ENCODE data around the gene GRID1.

The GRID1 gene

DNA sequence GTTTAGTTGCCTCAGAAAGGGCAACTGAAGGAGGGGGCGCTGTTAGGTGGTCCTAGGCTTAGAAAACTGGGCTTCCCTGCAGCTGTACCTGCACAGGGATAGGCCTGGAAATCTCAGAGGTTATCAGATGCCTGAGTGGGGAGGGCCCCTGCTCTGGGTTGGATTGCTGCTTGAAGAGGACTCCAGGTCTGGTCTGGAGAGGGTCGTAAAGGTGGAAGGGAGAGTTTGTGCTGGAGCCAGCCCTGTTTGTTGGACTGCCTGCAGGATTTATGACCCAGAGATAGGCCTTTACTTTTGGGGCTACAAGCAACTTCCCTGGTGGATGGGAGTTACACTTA, 765.9 kb downstream of the GRID1 start:
- DNase-seq (ENCODE audit: low read depth) = no peak
- H3K4me3 ChIP-seq (ENCODE audit: low read length) = no peak overlapping the region
- TF ChIP-seq, protein P1, sequence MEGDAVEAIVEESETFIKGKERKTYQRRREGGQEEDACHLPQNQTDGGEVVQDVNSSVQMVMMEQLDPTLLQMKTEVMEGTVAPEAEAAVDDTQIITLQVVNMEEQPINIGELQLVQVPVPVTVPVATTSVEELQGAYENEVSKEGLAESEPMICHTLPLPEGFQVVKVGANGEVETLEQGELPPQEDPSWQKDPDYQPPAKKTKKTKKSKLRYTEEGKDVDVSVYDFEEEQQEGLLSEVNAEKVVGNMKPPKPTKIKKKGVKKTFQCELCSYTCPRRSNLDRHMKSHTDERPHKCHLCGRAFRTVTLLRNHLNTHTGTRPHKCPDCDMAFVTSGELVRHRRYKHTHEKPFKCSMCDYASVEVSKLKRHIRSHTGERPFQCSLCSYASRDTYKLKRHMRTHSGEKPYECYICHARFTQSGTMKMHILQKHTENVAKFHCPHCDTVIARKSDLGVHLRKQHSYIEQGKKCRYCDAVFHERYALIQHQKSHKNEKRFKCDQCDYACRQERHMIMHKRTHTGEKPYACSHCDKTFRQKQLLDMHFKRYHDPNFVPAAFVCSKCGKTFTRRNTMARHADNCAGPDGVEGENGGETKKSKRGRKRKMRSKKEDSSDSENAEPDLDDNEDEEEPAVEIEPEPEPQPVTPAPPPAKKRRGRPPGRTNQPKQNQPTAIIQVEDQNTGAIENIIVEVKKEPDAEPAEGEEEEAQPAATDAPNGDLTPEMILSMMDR (IDR thresholded peaks at IDR 0.05; ENCODE audit: insufficient read depth, low read depth, low read length, missing control alignments) = no peak

DNA sequence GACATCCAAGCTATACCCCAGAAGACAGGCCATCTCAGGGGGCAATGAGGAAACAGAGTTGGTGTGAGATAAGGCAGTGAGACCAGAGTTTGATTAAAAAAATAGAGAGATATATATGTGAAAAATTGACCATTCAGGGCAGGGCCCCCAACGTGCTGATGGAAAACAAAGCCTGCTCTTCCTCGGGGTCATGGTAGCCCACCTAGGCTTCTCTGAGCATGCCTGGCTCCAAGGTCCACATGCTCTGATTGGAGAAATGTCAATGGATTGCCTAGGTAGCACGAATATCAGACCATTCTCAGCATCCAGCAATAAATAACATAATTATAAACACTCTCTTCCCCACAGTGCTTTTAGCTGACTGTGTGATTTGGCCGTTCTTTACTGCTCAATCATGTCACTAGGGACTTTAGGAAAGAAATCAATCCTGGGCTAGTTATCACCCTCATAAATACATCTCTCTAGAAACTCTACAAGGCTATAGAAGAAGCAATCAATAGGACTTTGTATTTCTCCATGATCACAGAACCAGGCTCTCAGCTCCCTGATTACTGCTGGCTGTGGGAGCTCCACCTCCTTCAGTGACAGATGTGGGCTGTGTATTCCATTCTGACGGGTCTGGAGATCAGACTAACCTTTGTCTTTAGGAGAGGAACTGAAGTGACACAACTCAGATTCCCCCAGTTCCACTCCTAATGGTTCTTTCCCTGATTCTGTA, 766.4 kb downstream of the GRID1 start:
- no peak for DNase-seq (ENCODE audit: low read depth)
- TF ChIP-seq, protein P1 (IDR thresholded peaks at IDR 0.05; ENCODE audit: insufficient read depth, low read depth, low read length, missing control alignments) = no peak
- H3K4me3 ChIP-seq (ENCODE audit: low read length) = no peak overlapping the region

DNA sequence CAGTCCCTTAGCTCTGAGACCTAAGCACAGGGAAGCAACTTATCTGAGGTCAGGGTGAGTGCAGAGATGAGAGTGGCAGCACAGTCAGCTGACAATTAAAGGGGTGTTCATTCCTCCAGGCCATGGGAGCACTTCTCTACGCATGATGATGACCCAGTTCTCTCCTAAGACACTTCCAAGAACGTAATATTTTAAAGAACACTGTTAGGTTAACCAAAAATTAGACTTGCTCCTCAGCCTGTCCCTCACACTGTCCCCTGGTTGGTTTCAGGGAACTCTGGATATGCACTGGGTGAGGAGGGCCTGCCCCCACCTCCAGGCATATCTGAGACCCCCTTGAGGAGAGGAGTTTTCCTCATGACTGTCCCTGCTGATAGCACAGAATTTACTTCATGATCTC, 767.5 kb downstream of the GRID1 start:
- no peak for DNase-seq (ENCODE audit: low read depth)
- H3K4me3 ChIP-seq (ENCODE audit: low read length) = no peak overlapping the region
- TF ChIP-seq, protein P1 (IDR thresholded peaks at IDR 0.05; ENCODE audit: insufficient read depth, low read depth, low read length, missing control alignments) = no peak

DNA sequence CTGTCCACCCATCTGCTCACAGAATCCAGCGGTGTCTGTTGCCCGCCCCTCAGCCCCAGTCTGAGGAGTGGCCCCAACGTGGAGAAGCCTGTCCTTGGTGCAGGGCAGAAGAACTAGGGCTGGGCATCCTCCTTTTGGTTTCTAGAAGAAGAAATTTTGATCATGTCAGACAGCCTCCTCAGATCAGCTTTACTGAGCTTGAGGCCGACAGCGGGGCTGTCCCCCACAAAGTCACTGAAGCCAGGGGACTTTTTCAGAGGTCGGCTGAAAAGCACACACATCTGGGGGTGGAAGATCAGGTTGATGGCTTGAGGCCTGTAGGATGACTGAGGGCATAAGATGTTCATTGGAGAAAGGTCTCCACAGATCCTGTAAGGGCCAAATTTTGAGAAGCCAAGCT, 767.9 kb downstream of the GRID1 start:
- TF ChIP-seq, protein P1 (IDR thresholded peaks at IDR 0.05; ENCODE audit: insufficient read depth, low read depth, low read length, missing control alignments) = no peak
- DNase-seq (ENCODE audit: low read depth) = no peak
- H3K4me3 ChIP-seq (ENCODE audit: low read length) = no peak overlapping the region

DNA sequence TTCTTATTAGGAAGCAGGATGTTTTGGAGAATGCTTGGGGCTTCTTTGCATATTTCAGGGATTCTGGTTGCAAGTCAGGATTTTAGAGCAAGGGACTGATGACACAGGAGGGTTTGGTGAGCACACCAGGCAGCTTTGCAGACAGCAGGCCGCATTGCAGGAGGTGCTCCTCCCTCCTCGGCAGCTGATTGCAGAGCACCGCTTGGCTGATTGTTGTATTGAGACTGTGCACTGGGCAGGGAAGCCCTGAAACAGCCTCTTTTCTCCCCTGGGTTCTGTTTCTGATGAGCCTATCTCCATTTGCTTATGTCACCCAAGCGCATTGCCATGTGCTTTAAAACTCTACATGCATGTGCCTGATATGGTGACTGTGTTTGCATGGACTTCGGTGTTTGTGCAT, 769.6 kb downstream of the GRID1 start:
- TF ChIP-seq, protein P1 (IDR thresholded peaks at IDR 0.05; ENCODE audit: insufficient read depth, low read depth, low read length, missing control alignments) = no peak
- H3K4me3 ChIP-seq (ENCODE audit: low read length) = no peak overlapping the region
- no peak for DNase-seq (ENCODE audit: low read depth)

DNA sequence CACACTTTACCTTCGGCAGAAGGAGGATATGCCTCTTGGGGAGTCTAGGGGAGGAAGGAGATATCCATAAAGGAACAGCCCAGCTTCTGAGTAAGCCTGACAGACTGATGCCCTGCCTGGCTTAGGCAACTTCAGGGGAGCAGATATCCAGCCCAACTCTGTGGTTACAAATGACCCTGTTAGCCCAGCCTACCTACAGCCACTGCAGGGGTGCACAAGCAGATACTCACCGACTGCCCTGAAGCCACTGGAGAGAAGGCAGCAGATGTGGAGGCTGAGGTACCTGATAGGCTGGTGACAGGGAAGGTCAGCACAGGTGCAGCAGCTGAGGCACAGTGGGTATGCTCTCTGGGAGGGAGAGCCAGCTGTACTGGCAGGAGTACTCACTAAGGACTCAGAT, 770.2 kb downstream of the GRID1 start:
- TF ChIP-seq, protein P1 (IDR thresholded peaks at IDR 0.05; ENCODE audit: insufficient read depth, low read depth, low read length, missing control alignments) = no peak
- no peak for DNase-seq (ENCODE audit: low read depth)
- H3K4me3 ChIP-seq (ENCODE audit: low read length) = no peak overlapping the region

DNA sequence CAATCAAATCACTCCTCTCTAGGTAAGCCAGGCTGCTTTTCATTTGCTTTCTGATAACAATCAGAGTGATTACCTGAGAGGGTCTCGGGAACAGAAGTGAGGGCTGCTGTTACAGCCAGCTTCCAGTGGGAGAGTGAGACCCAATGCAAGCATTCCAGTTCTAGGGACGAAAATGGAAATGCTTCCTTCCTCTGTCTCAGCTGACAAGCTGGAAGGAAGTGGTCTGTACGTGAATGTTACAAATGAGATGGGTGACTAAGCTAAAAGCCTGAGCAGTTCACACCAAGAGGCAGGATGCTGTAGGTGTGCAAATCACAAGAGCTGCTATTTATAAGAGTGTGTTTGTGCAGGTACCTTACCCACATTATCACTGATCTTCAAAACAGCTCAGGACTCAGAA, 772.4 kb downstream of the GRID1 start:
- peak; percentile 16 for DNase-seq (ENCODE audit: low read depth)
- TF ChIP-seq, protein P1 (IDR thresholded peaks at IDR 0.05; ENCODE audit: insufficient read depth, low read depth, low read length, missing control alignments) = no peak

More for the DNA sequence above, 772.4 kb downstream of the GRID1 start:
- no peak overlapping the region for H3K4me3 ChIP-seq (ENCODE audit: low read length)
